Liver (tissue), 3 donors: ENCODE measurements around the gene ING5.

Experiments
- CTCF ChIP-seq: fragments of 150-350 bp; IDR thresholded peaks from 2 replicates; pipeline ENCODE4 v1.5.1; 2017; ENCODE audit warnings: improper control_type of control experiment, low read depth, low read length; ENCODE audit not compliant: missing input control
- HNF4A ChIP-seq, 2 donors: conservative IDR thresholded peaks; 2 replicates each; pipeline ENCODE4 v1.6.1; 2016; ENCODE audit warnings: antibody characterized with exemption in 2 of 2, mild to moderate bottlenecking in 2 of 2
- JUND ChIP-seq, 2 donors: IDR thresholded peaks; 2 replicates each; pipeline ENCODE4 v1.6.1; 2016; ENCODE audit warnings: antibody characterized with exemption in 2 of 2
- MAX ChIP-seq: IDR thresholded peaks from 2 replicates; pipeline ENCODE4 v1.6.1; 2016; ENCODE audit warnings: antibody characterized with exemption
- RAD21 ChIP-seq, 2 donors: IDR thresholded peaks; 2 replicates each; pipeline ENCODE4 v1.6.1; 2016; ENCODE audit warnings: antibody characterized with exemption in 2 of 2, mild to moderate bottlenecking in 2 of 2
- REST ChIP-seq: IDR thresholded peaks from 2 replicates; pipeline ENCODE4 v1.6.1; 2016; ENCODE audit warnings: antibody characterized with exemption, mild to moderate bottlenecking
- SP1 ChIP-seq: IDR thresholded peaks from 2 replicates; pipeline ENCODE4 v1.6.1; 2018; ENCODE audit warnings: antibody characterized with exemption, mild to moderate bottlenecking
- donor health status: healthy.
- donor health status: healthy.

GRCh38 chr2:241739651-241740050, 37.8 kb downstream of the ING5 start:
- TF ChIP-seq CTCF (no peak), REST (no peak), JUND (IDR thresholded peaks at IDR 0.05) (no peak), MAX (no peak), RAD21 (IDR thresholded peaks at IDR 0.05) (no peak), SP1 (no peak), HNF4A (conservative IDR thresholded peaks at IDR 0.05) (no peak)
